Measurements from ENCODE around the gene HES1. TPM values are rescaled to one million over a fixed set of nuclear protein-coding genes. Genes with fewer than 3 reads are reported as not detected.

Gene HES1
- total RNA-seq, 1 experiment from 2014 or later, result 34.6 TPM

DNA sequence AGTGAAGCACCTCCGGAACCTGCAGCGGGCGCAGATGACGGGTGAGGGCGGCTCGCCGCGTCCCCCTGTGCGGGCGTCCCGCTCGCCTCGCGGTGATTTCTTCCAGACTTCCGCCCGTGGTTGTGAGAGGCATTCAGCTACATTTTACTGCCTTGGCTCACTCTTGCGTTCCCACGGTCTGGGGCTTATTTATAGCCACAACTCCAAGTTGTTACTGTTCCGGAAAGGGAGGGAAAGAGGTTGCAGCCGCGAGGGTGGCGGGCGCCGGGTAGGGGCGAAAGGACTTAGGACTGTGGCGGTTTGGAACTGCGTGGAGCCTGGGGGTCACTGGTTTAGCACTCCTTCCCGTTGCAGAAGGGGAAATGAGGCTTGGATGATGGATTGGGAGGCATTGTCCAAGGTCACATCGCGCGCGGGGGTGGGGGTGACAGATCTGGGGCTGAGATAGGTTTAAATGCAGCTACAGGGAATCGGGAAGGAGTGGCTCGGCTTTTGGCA, 1.1 kb downstream of the HES1 start:
- ChIA-PET CTCF (interaction anchor here (0.6 to 6.0 kb wide), 10 partner anchors 48 to 356 kb away, joined by 3 to 45 read pairs (median 4); no protein-coding TSS in a partner anchor), POLR2A (interaction anchor here (0.7 to 10.1 kb wide), 25 partner anchors 25 to 355 kb away, joined by 3 to 193 read pairs (median 5); no protein-coding TSS in a partner anchor)
- peak overlapping the region; percentile 73 for H3K27ac Mint-ChIP-seq (ENCODE audit: low read depth, unreplicated experiment)
- H3K9me3 Mint-ChIP-seq (ENCODE audit: unreplicated experiment), result no peaks in the 10 kb centered on the region
- peak overlapping the region; percentile 97 for H3K4me3 Mint-ChIP-seq (ENCODE audit: unreplicated experiment)
- peaks cover 36% of the 10 kb centered on the region for H3K36me3 Mint-ChIP-seq (ENCODE audit: insufficient read depth, unreplicated experiment)
- H3K27me3 Mint-ChIP-seq (ENCODE audit: insufficient read depth, unreplicated experiment), result no peaks in the 10 kb centered on the region
- peak; percentile 72 for DNase-seq (ENCODE audit: unreplicated experiment)
- TF ChIP-seq, protein P1, sequence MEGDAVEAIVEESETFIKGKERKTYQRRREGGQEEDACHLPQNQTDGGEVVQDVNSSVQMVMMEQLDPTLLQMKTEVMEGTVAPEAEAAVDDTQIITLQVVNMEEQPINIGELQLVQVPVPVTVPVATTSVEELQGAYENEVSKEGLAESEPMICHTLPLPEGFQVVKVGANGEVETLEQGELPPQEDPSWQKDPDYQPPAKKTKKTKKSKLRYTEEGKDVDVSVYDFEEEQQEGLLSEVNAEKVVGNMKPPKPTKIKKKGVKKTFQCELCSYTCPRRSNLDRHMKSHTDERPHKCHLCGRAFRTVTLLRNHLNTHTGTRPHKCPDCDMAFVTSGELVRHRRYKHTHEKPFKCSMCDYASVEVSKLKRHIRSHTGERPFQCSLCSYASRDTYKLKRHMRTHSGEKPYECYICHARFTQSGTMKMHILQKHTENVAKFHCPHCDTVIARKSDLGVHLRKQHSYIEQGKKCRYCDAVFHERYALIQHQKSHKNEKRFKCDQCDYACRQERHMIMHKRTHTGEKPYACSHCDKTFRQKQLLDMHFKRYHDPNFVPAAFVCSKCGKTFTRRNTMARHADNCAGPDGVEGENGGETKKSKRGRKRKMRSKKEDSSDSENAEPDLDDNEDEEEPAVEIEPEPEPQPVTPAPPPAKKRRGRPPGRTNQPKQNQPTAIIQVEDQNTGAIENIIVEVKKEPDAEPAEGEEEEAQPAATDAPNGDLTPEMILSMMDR (IDR thresholded peaks at IDR 0.05; ENCODE audit: unreplicated experiment), result no peak
- no TSS peak for BruUV-seq (replicated peaks)
- H3K4me1 Mint-ChIP-seq (ENCODE audit: insufficient read depth, unreplicated experiment), result peaks cover 31% of the 10 kb centered on the region
- intact Hi-C loops (cut with micrococcal nuclease), result loop anchor here (10.0 kb wide), 1 partner anchor 268 kb away; no protein-coding TSS in a partner anchor

DNA sequence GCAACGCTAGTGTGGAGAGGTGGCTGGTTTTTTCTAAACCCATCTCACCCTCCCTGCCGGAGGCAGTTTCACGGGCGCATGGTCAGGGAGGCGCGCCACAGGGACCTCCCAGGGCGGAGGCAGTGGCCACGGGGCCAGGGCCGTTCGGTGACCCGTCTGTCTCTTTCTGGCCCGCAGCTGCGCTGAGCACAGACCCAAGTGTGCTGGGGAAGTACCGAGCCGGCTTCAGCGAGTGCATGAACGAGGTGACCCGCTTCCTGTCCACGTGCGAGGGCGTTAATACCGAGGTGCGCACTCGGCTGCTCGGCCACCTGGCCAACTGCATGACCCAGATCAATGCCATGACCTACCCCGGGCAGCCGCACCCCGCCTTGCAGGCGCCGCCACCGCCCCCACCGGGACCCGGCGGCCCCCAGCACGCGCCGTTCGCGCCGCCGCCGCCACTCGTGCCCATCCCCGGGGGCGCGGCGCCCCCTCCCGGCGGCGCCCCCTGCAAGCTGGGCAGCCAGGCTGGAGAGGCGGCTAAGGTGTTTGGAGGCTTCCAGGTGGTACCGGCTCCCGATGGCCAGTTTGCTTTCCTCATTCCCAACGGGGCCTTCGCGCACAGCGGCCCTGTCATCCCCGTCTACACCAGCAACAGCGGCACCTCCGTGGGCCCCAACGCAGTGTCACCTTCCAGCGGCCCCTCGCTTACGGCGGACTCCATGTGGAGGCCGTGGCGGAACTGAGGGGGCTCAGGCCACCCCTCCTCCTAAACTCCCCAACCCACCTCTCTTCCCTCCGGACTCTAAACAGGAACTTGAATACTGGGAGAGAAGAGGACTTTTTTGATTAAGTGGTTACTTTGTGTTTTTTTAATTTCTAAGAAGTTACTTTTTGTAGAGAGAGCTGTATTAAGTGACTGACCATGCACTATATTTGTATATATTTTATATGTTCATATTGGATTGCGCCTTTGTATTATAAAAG, 1.8 kb downstream of the HES1 start:
- Mint-ChIP-seq H3K27ac (ENCODE audit: low read depth, unreplicated experiment) (peak overlapping the region; percentile 74), H3K4me3 (ENCODE audit: unreplicated experiment) (peak overlapping the region; percentile 97), H3K27me3 (ENCODE audit: insufficient read depth, unreplicated experiment) (no peaks in the 10 kb centered on the region), H3K36me3 (ENCODE audit: insufficient read depth, unreplicated experiment) (peaks cover 36% of the 10 kb centered on the region), H3K9me3 (ENCODE audit: unreplicated experiment) (no peaks in the 10 kb centered on the region), H3K4me1 (ENCODE audit: insufficient read depth, unreplicated experiment) (peaks cover 36% of the 10 kb centered on the region)
- TF ChIP-seq, protein P1 (IDR thresholded peaks at IDR 0.05; ENCODE audit: unreplicated experiment), result peak; percentile 53
- CTCF ChIA-PET, result interaction anchor here (0.6 to 6.0 kb wide), 19 partner anchors 49 to 513 kb away, joined by 3 to 45 read pairs (median 3); no protein-coding TSS in a partner anchor
- intact Hi-C loops (cut with micrococcal nuclease), result loop anchor here (2.0 to 10.0 kb wide), 2 partner anchors 267 to 473 kb away; no protein-coding TSS in a partner anchor
- BruUV-seq (replicated peaks), result no TSS peak
- peak; percentile 55 for DNase-seq (ENCODE audit: unreplicated experiment)
- POLR2A ChIA-PET, result interaction anchor here (0.6 to 10.1 kb wide), 20 partner anchors 48 to 355 kb away, joined by 3 to 193 read pairs (median 14); no protein-coding TSS in a partner anchor

DNA sequence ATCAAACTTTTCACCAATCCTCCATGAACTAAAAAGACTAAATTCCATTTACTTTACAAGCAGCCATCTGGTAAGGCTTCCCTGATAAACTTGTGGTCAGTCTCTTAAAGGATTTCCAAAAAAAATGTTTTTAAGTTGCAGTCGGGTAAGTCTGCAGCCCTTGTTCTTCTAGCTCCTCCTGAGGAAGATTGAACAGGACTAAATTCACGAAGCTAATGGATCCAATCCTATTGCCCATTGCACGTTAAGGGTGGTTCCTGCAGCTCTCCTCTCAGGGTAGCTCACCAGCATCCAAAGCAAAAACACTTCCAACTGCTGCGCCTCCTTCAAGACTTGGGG, 2.8 kb downstream of the HES1 start:
- H3K36me3 Mint-ChIP-seq (ENCODE audit: insufficient read depth, unreplicated experiment), result peaks cover 36% of the 10 kb centered on the region
- H3K4me3 Mint-ChIP-seq (ENCODE audit: unreplicated experiment), result peak overlapping the region; percentile 97
- ChIA-PET CTCF (interaction anchor here (0.6 to 6.0 kb wide), 15 partner anchors 96 to 514 kb away, joined by 3 to 45 read pairs (median 3); no protein-coding TSS in a partner anchor), POLR2A (interaction anchor here (0.6 to 10.1 kb wide), 19 partner anchors 49 to 356 kb away, joined by 3 to 193 read pairs (median 13); no protein-coding TSS in a partner anchor)
- no peak overlapping the region for H3K27ac Mint-ChIP-seq (ENCODE audit: low read depth, unreplicated experiment)
- no peak for DNase-seq (ENCODE audit: unreplicated experiment)
- intact Hi-C loops (cut with micrococcal nuclease), result loop anchor here (2.0 to 10.0 kb wide), 2 partner anchors 266 to 474 kb away; no protein-coding TSS in a partner anchor
- H3K4me1 Mint-ChIP-seq (ENCODE audit: insufficient read depth, unreplicated experiment), result peaks cover 27% of the 10 kb centered on the region
- no TSS peak for BruUV-seq (replicated peaks)
- H3K27me3 Mint-ChIP-seq (ENCODE audit: insufficient read depth, unreplicated experiment), result no peaks in the 10 kb centered on the region
- TF ChIP-seq, protein P1 (IDR thresholded peaks at IDR 0.05; ENCODE audit: unreplicated experiment), result no peak
- H3K9me3 Mint-ChIP-seq (ENCODE audit: unreplicated experiment), result no peaks in the 10 kb centered on the region

All from MCF 10A (cell line).